ENCODE results near the gene WDR7. TPM values are rescaled to one million over a fixed set of nuclear protein-coding genes. Genes with fewer than 3 reads are reported as not detected.

Gene WDR7
- total and polyA plus RNA-seq, 2 experiments from 2014 or later: 5.9 to 19.0 TPM

GRCh38 chr18:57027190-57027708 lies 376.1 kb downstream of the WDR7 start:
- Histone ChIP-seq H3K4me1 (ENCODE audit: insufficient read depth) (no peaks in the 10 kb centered on the region), H3K27me3 (no peaks in the 10 kb centered on the region), H3K9me2 (replicated peaks; ENCODE audit: insufficient read depth) (no peaks in the 10 kb centered on the region), H4K20me1 (ENCODE audit: insufficient read depth, poor library complexity, severe bottlenecking) (no peaks in the 10 kb centered on the region), H3K4me2 (no peak overlapping the region), H2AFZ (no peak overlapping the region), H3K9me3 (ENCODE audit: low read depth) (no peaks in the 10 kb centered on the region), H3K36me3 (replicated peaks; ENCODE audit: insufficient read depth, low read depth) (no peaks in the 10 kb centered on the region), H3K79me2 (no peaks in the 10 kb centered on the region), H3K4me3 (no peak overlapping the region), H3K27ac (no peak overlapping the region)
- TF ChIP-seq CTCF (IDR thresholded peaks at IDR 0.05; ENCODE audit: poor library complexity): no peak
- no peak for TF ChIP-seq EZH2 (IDR thresholded peaks at IDR 0.05; ENCODE audit: borderline replicate concordance)
- no peak for TF ChIP-seq EZH2phosphoT487 (IDR thresholded peaks at IDR 0.05; ENCODE audit: low read depth, severe bottlenecking, unreplicated experiment)
- WGBS (ENCODE audit: low lambda C conversion rate, missing lambda C conversion rate): 94% methylated on average over 15 of the region's 15 CpGs
- DNase-seq (ENCODE audit: low spot score): no peak

- Histone ChIP-seq H3K9me3 (ENCODE audit: low read depth) (no peaks in the 10 kb centered on the region), H3K9me2 (replicated peaks; ENCODE audit: insufficient read depth) (no peaks in the 10 kb centered on the region), H3K27ac (no peak overlapping the region), H3K27me3 (no peaks in the 10 kb centered on the region), H3K4me2 (no peak overlapping the region), H3K79me2 (no peaks in the 10 kb centered on the region), H3K4me1 (ENCODE audit: insufficient read depth) (no peaks in the 10 kb centered on the region), H2AFZ (no peak overlapping the region), H4K20me1 (ENCODE audit: insufficient read depth, poor library complexity, severe bottlenecking) (no peaks in the 10 kb centered on the region), H3K36me3 (replicated peaks; ENCODE audit: insufficient read depth, low read depth) (no peaks in the 10 kb centered on the region), H3K4me3 (no peak overlapping the region)
- WGBS (ENCODE audit: low lambda C conversion rate, missing lambda C conversion rate): 94% methylated on average over 5 of the region's 5 CpGs
- DNase-seq (ENCODE audit: low spot score): no peak
- TF ChIP-seq EZH2phosphoT487 (IDR thresholded peaks at IDR 0.05; ENCODE audit: low read depth, severe bottlenecking, unreplicated experiment) (no peak), CTCF (IDR thresholded peaks at IDR 0.05; ENCODE audit: poor library complexity) (no peak), EZH2 (IDR thresholded peaks at IDR 0.05; ENCODE audit: borderline replicate concordance) (no peak)
These were observed 378.6 kb downstream of the WDR7 start for GRCh38 chr18:57029761-57030160.

GRCh38 chr18:57030417-57030816 lies 379.3 kb downstream of the WDR7 start:
- H3K4me3 ChIP-seq: no peak overlapping the region
- WGBS (ENCODE audit: low lambda C conversion rate, missing lambda C conversion rate): 94% methylated on average over 5 of the region's 5 CpGs
- H3K79me2 ChIP-seq: no peaks in the 10 kb centered on the region
- H4K20me1 ChIP-seq (ENCODE audit: insufficient read depth, poor library complexity, severe bottlenecking): no peaks in the 10 kb centered on the region
- H3K27ac ChIP-seq: no peak overlapping the region
- TF ChIP-seq CTCF (IDR thresholded peaks at IDR 0.05; ENCODE audit: poor library complexity) (no peak), EZH2 (IDR thresholded peaks at IDR 0.05; ENCODE audit: borderline replicate concordance) (no peak), EZH2phosphoT487 (IDR thresholded peaks at IDR 0.05; ENCODE audit: low read depth, severe bottlenecking, unreplicated experiment) (no peak)
- H3K9me3 ChIP-seq (ENCODE audit: low read depth): no peaks in the 10 kb centered on the region
- DNase-seq (ENCODE audit: low spot score): no peak
- H3K27me3 ChIP-seq: no peaks in the 10 kb centered on the region
- no peaks in the 10 kb centered on the region for H3K9me2 ChIP-seq (replicated peaks; ENCODE audit: insufficient read depth)
- H3K4me1 ChIP-seq (ENCODE audit: insufficient read depth): no peaks in the 10 kb centered on the region
- no peaks in the 10 kb centered on the region for H3K36me3 ChIP-seq (replicated peaks; ENCODE audit: insufficient read depth, low read depth)
- H2AFZ ChIP-seq: no peak overlapping the region
- H3K4me2 ChIP-seq: no peak overlapping the region

GRCh38 chr18:57035590-57035989 lies 384.4 kb downstream of the WDR7 start:
- H3K36me3 ChIP-seq (replicated peaks; ENCODE audit: insufficient read depth, low read depth): no peaks in the 10 kb centered on the region
- H3K4me1 ChIP-seq (ENCODE audit: insufficient read depth): no peaks in the 10 kb centered on the region
- H3K4me2 ChIP-seq: no peak overlapping the region
- H3K9me2 ChIP-seq (replicated peaks; ENCODE audit: insufficient read depth): no peaks in the 10 kb centered on the region
- no peaks in the 10 kb centered on the region for H3K27me3 ChIP-seq
- H3K9me3 ChIP-seq (ENCODE audit: low read depth): no peaks in the 10 kb centered on the region
- H4K20me1 ChIP-seq (ENCODE audit: insufficient read depth, poor library complexity, severe bottlenecking): no peaks in the 10 kb centered on the region
- H3K27ac ChIP-seq: no peak overlapping the region
- no peaks in the 10 kb centered on the region for H3K79me2 ChIP-seq
- no peak for TF ChIP-seq EZH2phosphoT487 (IDR thresholded peaks at IDR 0.05; ENCODE audit: low read depth, severe bottlenecking, unreplicated experiment)
- TF ChIP-seq EZH2 (IDR thresholded peaks at IDR 0.05; ENCODE audit: borderline replicate concordance): no peak
- TF ChIP-seq CTCF (IDR thresholded peaks at IDR 0.05; ENCODE audit: poor library complexity): no peak
- 85% methylated on average over 2 of the region's 2 CpGs for WGBS (ENCODE audit: low lambda C conversion rate, missing lambda C conversion rate)
- no peak overlapping the region for H2AFZ ChIP-seq
- no peak for DNase-seq (ENCODE audit: low spot score)
- no peak overlapping the region for H3K4me3 ChIP-seq
